CD4-positive, alpha-beta T cell treated with Interleukin-10 for 1 hour (primary cell): ENCODE results near the gene GAB4.

ENCODE experiments used
- DNase-seq: peaks from one replicate; pipeline ENCODE4 v3.0.0-alpha.2; 2020

GAB4 gene

GRCh38 chr22:16987822-16988221 lies 20.2 kb downstream of the GAB4 start:
- DNase-seq = no peak

DNA sequence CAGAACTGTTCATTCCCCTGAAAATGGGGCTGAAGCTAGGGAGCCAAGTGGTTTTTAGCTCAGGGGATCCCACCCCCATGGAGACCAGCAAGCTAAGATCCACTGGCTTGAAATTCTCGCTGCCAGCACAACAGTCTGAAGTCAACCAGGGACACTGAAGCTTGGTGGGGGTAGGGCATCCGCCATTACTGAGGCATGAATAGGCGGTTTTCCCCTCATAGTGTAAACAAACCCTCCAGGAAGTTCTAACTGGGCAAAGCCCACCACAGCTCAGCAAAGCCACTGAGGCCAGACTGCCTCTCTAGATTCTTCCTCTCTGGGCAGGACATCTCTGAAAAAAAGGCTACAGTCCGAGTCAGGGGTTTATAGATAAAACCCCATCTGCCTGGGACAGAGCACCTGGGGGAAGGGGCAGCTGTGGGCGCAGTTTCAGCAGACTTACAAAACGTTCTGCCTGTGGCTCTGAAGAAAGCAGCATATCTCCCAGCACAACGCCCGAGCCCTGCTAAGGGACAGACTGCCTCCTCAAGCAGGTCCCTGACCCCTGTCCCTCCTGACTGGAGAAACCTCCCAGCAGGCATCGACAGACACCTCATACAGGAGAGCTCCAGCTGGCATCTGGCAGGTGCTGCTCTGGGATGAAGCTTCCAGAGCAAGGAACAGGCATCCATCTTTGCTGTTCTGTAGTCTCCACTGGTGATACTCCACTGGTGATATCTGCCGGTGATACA lies 32.7 kb downstream of the GAB4 start:
- no peak for DNase-seq

GRCh38 chr22:16974298-16975084 lies 33.5 kb downstream of the GAB4 start:
- no peak for DNase-seq

DNA sequence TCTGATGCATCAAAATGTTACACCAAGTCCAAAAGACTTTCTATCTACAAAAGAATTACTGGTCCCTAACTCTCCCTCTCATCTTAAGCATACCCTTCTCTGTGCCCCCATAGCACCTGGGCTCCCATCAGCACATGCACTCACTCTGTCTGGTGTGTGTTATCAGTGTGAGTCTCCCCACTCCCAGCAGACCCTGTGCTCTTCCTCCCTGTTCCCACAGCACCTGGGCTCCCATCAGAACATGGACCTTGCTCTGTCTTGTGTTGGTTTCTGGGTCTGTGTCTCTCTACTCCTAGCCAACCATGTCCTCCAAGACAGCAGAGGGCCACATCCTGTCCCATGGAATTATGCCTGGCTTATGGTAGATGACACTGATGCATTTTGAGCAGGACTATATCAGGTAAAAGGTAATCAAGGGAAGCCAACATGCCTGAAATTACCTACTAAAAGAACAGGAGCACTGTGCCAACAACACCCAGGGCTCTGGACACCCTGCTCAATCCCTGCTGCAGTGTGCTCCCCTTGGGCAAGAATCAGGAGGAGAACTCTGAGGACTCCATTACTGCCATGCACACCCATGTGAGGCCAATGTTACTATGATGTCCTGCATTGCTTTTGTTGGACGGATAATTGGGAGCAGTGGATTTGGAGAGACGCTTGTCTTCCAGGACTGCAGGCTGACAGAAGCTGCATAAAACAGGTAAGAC lies 34.3 kb downstream of the GAB4 start:
- no peak for DNase-seq

DNA sequence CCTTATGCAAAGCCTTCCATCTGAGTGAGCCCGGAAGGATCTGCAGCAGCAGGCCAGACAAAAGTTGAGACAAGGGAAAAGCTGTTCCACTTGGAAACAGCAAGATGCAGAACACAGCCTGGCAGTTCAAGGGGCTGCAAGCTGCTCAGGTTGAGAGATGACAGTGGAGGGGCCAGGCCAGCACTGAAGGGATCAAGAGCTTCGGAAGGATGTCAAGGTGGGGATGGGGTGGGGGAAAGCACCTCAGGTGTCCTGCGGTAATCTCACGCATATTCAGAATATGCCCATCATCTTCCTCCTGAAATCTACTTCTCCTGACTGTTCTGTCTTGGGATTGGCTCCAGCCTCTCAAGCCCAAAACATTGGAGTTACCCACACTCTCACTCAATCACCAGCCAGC lies 35.7 kb downstream of the GAB4 start:
- no peak for DNase-seq

DNA sequence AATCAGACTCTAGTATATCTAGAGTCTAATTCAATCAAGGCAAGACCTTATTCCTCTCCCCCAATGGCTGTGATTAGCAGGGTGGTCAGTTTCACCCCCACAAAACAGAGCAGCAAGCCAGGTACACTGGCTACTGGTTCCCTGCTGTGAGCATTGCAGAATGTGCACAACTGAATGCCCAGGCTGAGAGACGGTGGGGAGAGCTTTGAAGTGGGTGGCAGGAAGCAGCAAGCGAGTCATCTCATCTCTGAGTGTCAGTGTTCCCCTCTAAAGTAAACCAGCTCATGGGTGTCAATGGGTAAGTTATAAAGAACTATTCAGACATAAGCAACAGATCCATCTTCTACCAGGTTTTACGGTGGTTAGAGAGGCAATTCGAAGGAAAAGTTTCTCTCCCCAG lies 37.6 kb downstream of the GAB4 start:
- DNase-seq = no peak

DNA sequence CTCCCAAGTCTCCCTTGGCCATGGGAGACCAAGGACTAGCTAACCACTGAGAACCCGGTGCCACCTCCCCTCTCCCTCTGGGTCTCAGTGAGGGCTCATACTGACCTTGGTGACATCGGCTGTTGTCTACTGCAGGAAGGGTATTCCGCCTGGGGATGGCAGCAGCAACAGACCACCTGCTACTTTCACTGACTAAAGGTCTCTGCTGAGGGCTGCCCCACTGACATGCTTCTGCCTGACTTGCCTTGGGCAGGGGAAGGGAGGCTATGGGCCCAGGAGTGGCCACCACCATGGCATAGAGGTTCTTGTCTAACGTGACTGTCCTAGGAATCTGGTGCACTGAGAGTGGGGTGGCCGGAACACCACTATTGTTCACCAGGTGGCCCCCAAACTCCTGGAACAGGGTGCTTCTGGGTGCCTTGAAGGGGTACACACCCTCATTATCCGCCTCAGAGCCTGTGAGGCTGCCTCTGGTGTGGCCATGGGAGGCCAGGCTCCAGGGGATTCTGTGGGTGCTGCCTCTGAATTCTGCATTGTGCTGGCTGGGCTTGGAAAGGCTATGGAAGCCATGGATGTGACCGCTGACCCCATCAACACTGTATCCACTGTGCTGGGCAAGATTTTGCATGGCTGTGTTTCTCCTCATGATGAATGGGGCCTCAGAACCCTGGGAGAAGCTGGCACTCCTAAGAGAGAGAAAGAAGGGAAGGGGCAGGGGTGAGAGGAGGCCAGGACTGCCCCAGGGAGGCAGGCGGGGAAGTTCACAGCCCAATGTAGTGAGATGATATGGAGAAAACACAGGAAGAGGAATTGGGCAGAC lies 38.3 kb downstream of the GAB4 start:
- no peak for DNase-seq

GRCh38 chr22:16968218-16968595 lies 39.8 kb downstream of the GAB4 start:
- no peak for DNase-seq

GRCh38 chr22:16967453-16968217 lies 40.4 kb downstream of the GAB4 start:
- DNase-seq = no peak

DNA sequence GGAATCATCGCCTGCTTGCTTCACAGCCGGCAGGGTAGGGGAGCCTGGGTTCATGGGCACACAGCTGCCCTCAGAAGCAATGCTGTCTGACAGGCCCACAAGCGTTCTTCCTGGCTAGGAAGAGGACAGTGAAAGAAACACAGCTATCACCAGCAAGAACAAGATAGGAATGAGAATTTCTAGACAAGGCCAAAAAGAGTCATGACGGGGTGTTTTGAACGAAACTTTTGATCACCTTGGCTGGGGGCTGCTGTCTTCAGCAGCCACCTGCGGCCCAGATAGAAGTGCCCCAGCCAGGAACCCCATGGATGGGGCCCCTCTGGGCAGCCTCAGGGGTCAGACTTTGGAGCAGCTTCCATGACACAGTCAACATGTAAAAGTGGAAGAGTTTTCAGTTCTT lies 41.8 kb downstream of the GAB4 start:
- DNase-seq = no peak

DNA sequence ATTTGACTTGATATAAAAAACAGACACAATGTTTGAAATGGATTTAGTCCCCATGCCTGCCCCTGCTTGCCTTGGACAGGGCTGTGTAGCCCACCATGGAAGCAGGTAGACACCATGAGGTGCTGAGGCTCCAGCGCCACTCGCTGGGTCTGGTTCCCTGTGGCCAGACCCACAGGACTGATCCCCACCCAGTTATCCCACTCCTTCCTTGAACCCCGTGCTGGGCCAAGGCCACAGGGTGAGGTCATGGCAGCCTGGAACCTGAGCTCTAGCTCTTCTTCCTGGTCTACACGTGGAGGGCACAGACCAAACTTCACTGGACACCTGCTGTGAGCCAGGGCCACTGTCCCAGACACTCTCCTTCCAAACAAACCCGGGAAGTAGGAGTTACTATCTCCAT lies 42.5 kb downstream of the GAB4 start:
- no peak for DNase-seq

DNA sequence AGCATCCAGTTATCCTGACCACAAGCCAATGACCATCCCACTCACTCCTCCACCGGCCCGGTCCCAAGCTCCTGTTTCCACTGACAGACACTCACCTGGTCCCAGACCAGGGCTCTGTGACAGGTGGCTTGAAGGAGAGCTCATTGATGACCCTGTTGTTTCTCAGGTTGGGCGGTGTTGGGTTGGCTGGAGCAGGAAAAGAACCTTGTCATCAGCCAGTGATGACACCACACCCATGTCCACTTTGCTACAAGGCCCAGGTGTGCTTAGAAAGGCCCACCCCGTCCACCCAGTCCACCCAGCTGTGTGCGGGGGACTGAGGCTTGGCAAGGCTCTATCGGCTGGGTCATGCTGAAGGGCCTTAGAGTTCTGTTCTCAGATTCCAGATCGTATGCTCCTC lies 42.9 kb downstream of the GAB4 start:
- DNase-seq = no peak

- no peak for DNase-seq
Measured at GRCh38 chr22:16964366-16964765, 43.7 kb downstream of the GAB4 start.

DNA sequence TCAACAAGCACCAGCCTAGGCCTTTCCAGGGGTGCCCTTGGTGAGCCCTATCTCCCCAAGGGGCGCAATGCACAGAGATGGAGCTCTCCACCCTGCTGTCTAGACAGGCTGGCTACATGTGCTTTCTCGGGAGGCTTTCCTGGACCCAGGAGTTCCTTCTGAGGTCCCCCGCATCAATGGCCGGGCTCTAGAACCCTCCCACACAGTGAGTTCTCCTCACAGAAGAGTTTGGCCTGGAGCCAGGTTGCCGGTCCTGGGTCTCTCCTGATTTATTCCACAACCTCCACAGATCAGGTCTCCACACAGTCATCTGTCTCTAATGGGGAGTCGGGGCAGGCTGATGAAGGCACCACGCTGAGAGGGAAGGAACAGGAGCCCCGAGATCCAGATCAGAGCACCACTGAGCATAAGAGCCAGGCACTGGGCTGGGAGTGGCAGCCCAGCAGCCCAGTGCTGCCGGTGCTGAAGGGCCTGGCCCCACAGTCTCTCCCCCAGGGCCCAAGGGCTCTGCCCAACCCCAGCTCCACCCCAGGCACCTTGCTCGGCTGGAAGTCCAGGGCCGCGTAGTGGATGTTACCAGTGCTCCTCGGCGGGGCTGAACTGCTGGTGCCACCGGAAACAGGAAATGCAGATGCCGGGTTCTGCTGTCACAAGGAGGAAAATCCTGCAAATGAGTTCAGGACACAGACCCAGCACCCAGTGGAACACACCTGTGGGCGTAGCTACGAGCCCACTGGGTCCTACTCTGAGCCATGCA lies 44.7 kb downstream of the GAB4 start:
- no peak for DNase-seq

GRCh38 chr22:16962501-16962900 lies 45.5 kb downstream of the GAB4 start:
- no peak for DNase-seq

- DNase-seq = no peak
Measured at GRCh38 chr22:16961477-16962186, 46.4 kb downstream of the GAB4 start.

DNA sequence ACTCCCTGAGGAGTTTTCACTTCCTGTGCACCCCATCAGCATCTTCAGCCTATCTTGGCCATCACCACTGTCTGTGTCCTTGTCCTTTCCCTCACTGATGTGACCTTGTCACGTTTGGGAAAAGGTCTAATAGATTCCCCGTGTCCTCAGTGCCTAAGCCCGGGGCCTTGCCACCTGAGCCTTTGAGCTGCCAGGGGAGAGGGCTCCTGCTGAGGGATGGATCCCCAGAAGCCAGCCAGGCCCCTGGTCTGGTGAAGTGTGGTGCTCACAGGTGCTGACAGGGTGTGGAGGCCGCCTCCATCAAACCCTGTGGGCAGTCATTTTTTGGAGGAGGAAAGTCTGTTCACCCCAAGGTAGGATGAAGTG lies 47.2 kb downstream of the GAB4 start:
- DNase-seq = no peak

DNA sequence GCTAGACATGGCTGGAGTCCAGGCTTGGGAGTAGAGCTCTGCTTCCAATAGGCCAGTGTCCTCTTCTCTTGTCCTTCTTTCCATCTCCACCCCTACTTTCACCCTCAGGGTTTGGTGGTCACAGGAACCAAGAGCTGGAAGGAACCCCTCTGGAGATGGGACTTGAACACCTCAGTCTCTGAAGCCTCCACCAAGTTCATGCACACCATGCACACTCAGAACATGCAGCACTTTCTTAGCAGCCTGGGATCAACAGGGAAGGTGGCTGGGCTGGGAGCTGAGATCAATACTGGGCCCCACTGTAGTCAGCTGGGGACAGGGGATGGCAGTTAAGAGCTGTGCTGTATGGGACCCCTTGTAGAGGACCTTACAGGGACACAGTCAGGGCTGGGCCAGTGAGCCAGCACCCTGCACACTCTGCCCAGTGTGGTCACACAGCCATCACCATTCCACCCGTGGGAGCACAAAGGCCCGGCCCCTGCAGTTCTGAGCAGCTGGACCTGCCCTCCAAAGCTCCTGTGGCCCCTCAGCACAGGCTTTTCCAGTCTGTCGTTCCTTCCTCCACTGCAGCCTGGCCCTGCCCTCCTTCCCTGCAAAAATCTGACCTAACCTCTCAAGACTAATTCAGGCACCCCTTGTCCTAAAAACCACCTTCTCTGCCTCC lies 47.7 kb downstream of the GAB4 start:
- DNase-seq = no peak

DNA sequence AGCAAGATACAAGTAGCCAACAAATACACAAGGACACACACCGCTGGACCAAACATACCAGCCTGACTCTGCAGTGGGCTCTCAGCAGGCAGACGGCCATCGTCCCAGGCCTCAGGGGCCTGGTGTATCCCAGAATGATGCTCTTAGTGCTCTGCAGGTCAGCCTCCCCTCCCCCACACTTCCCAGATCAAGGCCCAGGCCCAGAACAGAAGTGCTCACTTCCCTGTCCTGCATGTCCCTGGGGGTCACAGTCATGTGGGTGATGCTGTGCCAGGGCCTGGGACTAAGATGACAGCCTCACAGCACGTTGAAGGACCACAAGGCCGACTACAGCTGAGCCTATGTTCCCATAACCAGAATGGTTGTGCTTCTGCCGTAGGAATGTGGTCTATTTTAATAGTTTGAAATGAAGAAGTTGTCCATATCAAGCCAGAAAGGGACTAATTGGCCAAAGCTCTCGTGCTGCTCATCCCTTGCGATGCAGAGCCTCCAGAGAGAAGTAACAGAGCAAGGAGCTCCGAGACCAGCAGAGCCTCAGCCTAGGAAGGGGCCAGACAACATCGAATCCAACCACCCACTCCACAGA lies 48.6 kb downstream of the GAB4 start:
- no peak for DNase-seq

DNA sequence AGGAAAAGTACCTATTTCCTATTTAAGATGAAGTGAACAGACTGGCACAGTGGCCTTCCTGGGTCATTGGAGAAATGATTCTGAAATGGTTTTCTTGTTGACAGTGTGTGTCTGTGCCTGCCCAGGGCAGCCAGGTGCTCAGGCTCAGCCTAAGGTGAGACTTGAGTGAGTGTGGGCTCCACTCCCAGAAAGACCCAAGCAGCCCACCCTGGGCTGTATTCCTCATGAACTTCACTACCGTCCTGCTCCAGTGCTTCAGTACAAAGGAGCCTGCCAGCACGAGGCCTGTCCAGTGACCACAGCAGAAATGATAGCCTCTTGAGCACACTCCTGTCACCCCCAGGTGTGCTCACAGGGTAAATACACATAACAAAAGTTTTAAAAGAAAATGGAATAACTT lies 49.5 kb downstream of the GAB4 start:
- DNase-seq = no peak
